Retinal pigment epithelial cell (primary cell): ENCODE results near the gene SLC35A5.

Experiments used
- DNase-seq: peaks from one replicate; pipeline ENCODE4 v3.0.0-alpha.2; 2010; ENCODE audit warnings: low read depth
- H3K4me3 ChIP-seq: 2 replicates; pipeline ENCODE4 v1.5.1; 2011; ENCODE audit warnings: mild to moderate bottlenecking, low read length, control low read depth, moderate library complexity
- TF ChIP-seq, protein P1 (sequence below): conservative IDR thresholded peaks from 2 replicates; pipeline ENCODE4 v1.5.1; 2011; ENCODE audit warnings: low read depth, low read length, control low read depth, inconsistent platforms

Gene SLC35A5

GRCh38 chr3:112623717-112624116, 61.9 kb downstream of the SLC35A5 start:
- TF ChIP-seq, protein P1, sequence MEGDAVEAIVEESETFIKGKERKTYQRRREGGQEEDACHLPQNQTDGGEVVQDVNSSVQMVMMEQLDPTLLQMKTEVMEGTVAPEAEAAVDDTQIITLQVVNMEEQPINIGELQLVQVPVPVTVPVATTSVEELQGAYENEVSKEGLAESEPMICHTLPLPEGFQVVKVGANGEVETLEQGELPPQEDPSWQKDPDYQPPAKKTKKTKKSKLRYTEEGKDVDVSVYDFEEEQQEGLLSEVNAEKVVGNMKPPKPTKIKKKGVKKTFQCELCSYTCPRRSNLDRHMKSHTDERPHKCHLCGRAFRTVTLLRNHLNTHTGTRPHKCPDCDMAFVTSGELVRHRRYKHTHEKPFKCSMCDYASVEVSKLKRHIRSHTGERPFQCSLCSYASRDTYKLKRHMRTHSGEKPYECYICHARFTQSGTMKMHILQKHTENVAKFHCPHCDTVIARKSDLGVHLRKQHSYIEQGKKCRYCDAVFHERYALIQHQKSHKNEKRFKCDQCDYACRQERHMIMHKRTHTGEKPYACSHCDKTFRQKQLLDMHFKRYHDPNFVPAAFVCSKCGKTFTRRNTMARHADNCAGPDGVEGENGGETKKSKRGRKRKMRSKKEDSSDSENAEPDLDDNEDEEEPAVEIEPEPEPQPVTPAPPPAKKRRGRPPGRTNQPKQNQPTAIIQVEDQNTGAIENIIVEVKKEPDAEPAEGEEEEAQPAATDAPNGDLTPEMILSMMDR = no peak
- no peak overlapping the region for H3K4me3 ChIP-seq
- no peak for DNase-seq

DNA sequence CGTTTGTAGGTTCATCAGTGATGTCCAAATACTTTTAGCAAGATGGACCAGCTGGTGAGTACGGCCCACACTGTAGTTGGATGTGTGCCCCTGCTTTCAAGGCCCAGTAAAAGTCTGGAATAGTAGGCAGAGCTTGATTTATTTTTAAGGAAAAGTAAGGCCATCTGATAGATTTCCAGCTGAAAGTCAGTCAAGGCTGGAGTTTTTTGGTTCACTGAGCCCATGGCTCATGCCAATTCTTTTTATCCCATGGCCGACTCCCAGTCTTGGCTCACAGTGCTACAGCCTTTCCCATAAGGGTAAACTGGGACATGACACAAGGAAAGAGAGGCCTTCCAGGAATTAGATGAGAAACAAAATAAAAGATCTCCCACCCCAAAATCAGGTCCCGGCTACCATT, 65.6 kb downstream of the SLC35A5 start:
- H3K4me3 ChIP-seq = no peak overlapping the region
- DNase-seq = no peak
- TF ChIP-seq, protein P1 = no peak

- no peak for DNase-seq
- TF ChIP-seq, protein P1 = no peak
- no peak overlapping the region for H3K4me3 ChIP-seq
Measured at GRCh38 chr3:112627919-112628466, 66.1 kb downstream of the SLC35A5 start.

GRCh38 chr3:112629425-112629824, 67.6 kb downstream of the SLC35A5 start:
- no peak for DNase-seq
- H3K4me3 ChIP-seq = no peak overlapping the region
- TF ChIP-seq, protein P1 = no peak

DNA sequence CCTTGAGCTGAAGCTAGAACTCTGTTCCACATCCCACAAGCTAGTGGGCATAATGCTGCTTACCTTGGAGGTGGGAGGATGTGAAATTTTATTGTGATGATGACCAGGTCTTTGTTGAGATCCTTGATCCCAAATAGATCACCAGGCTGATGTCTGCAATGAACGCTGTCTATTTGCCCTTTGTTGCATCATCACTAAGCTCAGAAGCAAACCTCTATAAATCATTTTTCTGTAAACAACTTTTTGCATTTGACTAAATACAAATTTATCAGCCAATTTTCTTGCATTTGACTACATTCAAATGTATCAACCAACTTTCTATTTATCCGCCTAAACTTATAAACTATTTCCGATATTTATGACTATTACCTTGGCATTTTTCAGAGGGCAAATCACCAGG, 69.4 kb downstream of the SLC35A5 start:
- no peak overlapping the region for H3K4me3 ChIP-seq
- TF ChIP-seq, protein P1 = no peak
- DNase-seq = no peak

GRCh38 chr3:112632596-112632995, 70.8 kb downstream of the SLC35A5 start:
- DNase-seq = no peak
- H3K4me3 ChIP-seq = no peak overlapping the region
- TF ChIP-seq, protein P1 = no peak

DNA sequence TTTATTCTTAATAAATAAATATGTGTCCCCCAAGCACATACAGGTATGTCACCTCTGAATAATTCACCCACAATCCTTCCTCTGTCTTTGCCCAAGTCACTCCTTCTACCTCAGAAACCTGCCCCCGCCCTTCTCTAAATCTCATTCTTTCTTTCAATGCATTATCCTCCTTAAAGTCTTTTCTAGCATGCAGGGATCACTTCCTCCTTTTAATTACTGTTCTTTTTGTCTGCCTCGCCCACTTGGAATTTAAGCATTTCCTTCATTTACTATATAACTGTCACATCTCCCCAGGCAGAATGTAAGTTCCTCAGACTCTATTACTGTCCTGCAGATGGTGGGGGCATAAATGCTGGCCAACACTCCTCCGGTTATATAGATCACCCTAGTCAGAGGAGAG, 71.3 kb downstream of the SLC35A5 start:
- DNase-seq = no peak
- H3K4me3 ChIP-seq = no peak overlapping the region
- TF ChIP-seq, protein P1 = no peak
